GM21723 (cell line): ENCODE results near the gene COL9A2.

Experiments
- ATAC-seq: cut with Tn5 transposase; IDR thresholded peaks from one replicate; pipeline ENCODE4 v1.9.1; 2021; ENCODE audit warnings: mild to moderate bottlenecking, moderate library complexity; ENCODE audit not compliant: unreplicated experiment

COL9A2 gene

GRCh38 chr1:40318970-40319621 lies 2.0 kb upstream of the COL9A2 start:
- ATAC-seq, result no peak

GRCh38 chr1:40318476-40318875 lies 1.4 kb upstream of the COL9A2 start:
- ATAC-seq, result no peak

- ATAC-seq, result no peak
These were observed 448 bp upstream of the COL9A2 start for GRCh38 chr1:40317394-40318074.

- peak; percentile 13 for ATAC-seq
These were observed 1.1 kb downstream of the COL9A2 start for GRCh38 chr1:40315795-40316594.

- ATAC-seq, result peak; percentile 42
These were observed 1.8 kb downstream of the COL9A2 start for GRCh38 chr1:40315239-40315794.

GRCh38 chr1:40314721-40315238 lies 2.3 kb downstream of the COL9A2 start:
- no peak for ATAC-seq

GRCh38 chr1:40313958-40314720 lies 2.9 kb downstream of the COL9A2 start:
- ATAC-seq, result no peak

- no peak for ATAC-seq
These were observed 3.6 kb downstream of the COL9A2 start for GRCh38 chr1:40313329-40313957.

GRCh38 chr1:40312238-40313205 lies 4.6 kb downstream of the COL9A2 start:
- peak; percentile 51 for ATAC-seq

GRCh38 chr1:40311692-40312091 lies 5.4 kb downstream of the COL9A2 start:
- ATAC-seq, result no peak

- no peak for ATAC-seq
These were observed 6.0 kb downstream of the COL9A2 start for GRCh38 chr1:40310983-40311642.

GRCh38 chr1:40310129-40310461 lies 7.0 kb downstream of the COL9A2 start:
- no peak for ATAC-seq

GRCh38 chr1:40309374-40310128 lies 7.5 kb downstream of the COL9A2 start:
- no peak for ATAC-seq

- no peak for ATAC-seq
These were observed 8.9 kb downstream of the COL9A2 start for GRCh38 chr1:40308036-40308727.

- no peak for ATAC-seq
These were observed 9.9 kb downstream of the COL9A2 start for GRCh38 chr1:40307186-40307585.

- ATAC-seq, result no peak
These were observed 10.8 kb downstream of the COL9A2 start for GRCh38 chr1:40306296-40306695.

GRCh38 chr1:40305871-40306270 lies 11.2 kb downstream of the COL9A2 start:
- ATAC-seq, result no peak
